HAP-1 (cell line): ENCODE results near the gene OR1F1.

Experiments used
- DNase-seq, 2 experiments: peaks; one replicate each; pipeline ENCODE4 v3.0.0-alpha.2; 2016 to 2020; ENCODE audit warnings: low spot score in 2 of 2
- H3K27me3 ChIP-seq: fragments of 250-450 bp; sonication (Bioruptor Pico); 2 replicates; pipeline ENCODE4 v1.5.1; 2020; ENCODE audit warnings: low read depth, mild to moderate bottlenecking, moderate library complexity
- H3K36me3 ChIP-seq: fragments of 250-450 bp; sonication (Bioruptor Pico); replicated peaks from 2 replicates; pipeline ENCODE4 v1.5.1; 2020; ENCODE audit warnings: mild to moderate bottlenecking
- H3K4me1 ChIP-seq: fragments of 250-450 bp; sonication (Bioruptor Pico); 2 replicates; pipeline ENCODE4 v1.5.1; 2020; ENCODE audit warnings: mild to moderate bottlenecking
- H3K4me3 ChIP-seq: fragments of 250-450 bp; sonication (Bioruptor Pico); 2 replicates; pipeline ENCODE4 v1.5.1; 2020; ENCODE audit warnings: mild to moderate bottlenecking, moderate library complexity
- H3K9me3 ChIP-seq: fragments of 250-450 bp; sonication (Bioruptor Pico); 2 replicates; pipeline ENCODE4 v1.5.1; 2020; ENCODE audit warnings: mild to moderate bottlenecking, moderate library complexity
- in situ Hi-C: fragments of 300-500 bp; cut with MboI; formaldehyde crosslinking; loops from 3 replicates; pipeline ENCODE4 v1.14.3; 2020; ENCODE audit warnings: low sequenced_read_pairs, inconsistent platforms, mixed read lengths

Gene OR1F1

DNA sequence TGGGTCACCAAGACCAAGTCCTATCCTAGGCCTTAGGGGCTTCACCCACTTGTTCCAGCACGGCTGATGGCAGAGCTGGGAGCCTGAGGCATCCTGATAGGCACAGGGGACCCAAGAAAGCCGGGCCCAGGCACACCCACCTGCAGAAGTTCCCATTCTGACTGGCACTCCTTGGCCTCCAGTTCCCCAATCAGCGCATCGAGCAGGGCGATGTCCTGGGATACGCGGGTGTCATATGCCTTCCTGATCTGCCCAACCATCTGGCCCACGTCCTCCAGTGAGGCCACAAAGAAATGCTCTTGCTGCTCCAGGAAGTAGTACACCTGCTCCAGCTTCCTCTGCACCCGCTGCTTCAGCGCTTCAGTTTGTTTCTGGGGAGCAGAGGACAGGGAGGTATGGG, 58.9 kb downstream of the OR1F1 start:
- H3K4me3 ChIP-seq = no peak overlapping the region
- no peaks in the 10 kb centered on the region for H3K36me3 ChIP-seq
- no peaks in the 10 kb centered on the region for H3K27me3 ChIP-seq
- no peaks in the 10 kb centered on the region for H3K4me1 ChIP-seq
- DNase-seq = no peak
- peaks cover 2% of the 10 kb centered on the region; the same call in 1 of the 2 replicates for H3K9me3 ChIP-seq
- in situ Hi-C loops = no loop called here

DNA sequence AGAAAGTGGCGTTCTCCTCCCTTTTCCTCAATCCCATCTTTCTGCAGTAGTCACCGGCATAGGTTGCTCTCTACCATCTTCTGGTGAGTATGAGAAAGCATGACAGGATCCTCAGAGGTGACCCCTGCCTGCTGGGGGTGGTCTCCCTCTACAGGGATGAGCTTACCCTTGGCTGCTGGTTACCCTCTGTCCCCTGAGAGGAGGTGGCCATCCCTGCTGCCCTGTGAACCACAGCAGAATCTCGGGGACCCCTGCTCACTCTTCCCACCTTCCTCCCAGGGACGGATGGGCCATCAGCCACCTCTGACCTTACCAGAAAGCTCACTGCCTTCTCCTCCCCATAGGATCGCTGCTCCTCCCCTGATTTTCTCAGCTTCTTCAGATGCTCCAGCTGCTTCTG, 60.6 kb downstream of the OR1F1 start:
- in situ Hi-C loops = no loop called here
- Histone ChIP-seq H3K9me3 (peaks cover 2% of the 10 kb centered on the region; the same call in 1 of the 2 replicates), H3K27me3 (no peaks in the 10 kb centered on the region), H3K36me3 (no peaks in the 10 kb centered on the region), H3K4me3 (no peak overlapping the region), H3K4me1 (no peaks in the 10 kb centered on the region)
- DNase-seq = no peak

DNA sequence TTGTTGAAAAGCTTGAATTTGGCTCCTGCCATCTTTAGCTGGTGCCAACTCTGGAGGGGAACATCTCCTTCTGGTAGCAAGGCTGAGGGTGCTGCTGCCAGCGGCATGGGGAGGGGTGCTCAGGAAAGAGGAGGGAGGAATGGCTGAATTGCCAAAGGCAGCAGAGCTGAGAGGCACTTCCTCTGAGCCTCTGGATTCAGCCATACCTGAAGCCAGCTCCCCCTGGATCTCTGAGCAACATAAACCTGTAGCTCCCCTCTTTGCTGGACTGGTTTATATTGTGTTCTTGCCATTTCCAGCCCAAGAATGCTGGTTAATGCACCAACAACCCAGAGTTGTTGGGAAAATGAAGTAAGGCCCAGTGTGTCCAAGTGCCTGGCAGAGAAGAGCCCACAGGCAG, 61.0 kb downstream of the OR1F1 start:
- Histone ChIP-seq H3K9me3 (peaks cover 2% of the 10 kb centered on the region; the same call in 1 of the 2 replicates), H3K4me3 (no peak overlapping the region), H3K4me1 (no peaks in the 10 kb centered on the region), H3K36me3 (no peaks in the 10 kb centered on the region), H3K27me3 (no peaks in the 10 kb centered on the region)
- in situ Hi-C loops = no loop called here
- DNase-seq = no peak

DNA sequence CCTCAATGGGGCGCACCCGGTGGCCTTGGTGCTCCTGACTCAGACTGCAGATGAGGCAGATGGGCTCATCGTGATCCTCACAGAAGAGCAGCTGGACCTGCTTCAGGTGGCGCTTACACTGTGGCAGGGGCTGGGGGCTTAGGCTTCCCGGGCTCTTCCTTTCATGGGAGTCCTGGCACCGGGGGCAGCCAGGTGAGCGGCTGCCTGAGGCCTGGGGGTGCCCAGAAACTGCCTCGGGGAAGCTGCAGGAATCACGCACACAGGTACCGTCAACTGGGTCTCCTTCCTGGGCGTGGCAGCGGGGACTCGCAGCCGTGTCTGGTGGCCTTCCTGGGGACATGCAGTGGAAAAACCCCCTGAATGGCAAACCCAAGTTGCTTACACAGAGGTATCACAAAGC, 61.4 kb downstream of the OR1F1 start:
- H3K4me3 ChIP-seq = no peak overlapping the region
- H3K36me3 ChIP-seq = no peaks in the 10 kb centered on the region
- H3K9me3 ChIP-seq = no peaks in the 10 kb centered on the region
- no peak for DNase-seq
- H3K4me1 ChIP-seq = no peaks in the 10 kb centered on the region
- no peaks in the 10 kb centered on the region for H3K27me3 ChIP-seq
- in situ Hi-C loops = no loop called here

DNA sequence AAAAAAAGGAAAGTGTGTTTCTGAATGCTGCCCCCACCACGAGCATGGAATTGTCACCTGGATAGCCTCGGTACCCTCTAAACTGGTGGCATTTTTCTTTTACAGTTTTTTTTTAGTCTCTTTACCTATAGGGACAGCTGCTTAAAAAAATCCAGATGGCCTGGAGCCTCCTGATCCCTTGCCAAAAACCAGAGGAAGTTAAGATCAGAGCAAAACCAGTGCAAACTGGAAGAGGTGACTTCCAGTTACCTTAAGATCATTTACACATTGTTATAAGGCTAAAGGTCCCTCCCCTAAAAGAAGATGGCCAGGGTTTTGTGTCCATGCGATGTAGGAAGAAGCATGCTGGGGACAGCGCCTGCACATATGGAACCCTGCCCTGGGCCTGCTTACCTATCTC, 65.0 kb downstream of the OR1F1 start:
- Histone ChIP-seq H3K4me3 (no peak overlapping the region), H3K36me3 (no peaks in the 10 kb centered on the region), H3K27me3 (peaks cover 4% of the 10 kb centered on the region; the same call in 1 of the 2 replicates), H3K9me3 (0 out of 2 replicates have a peak, but pooled peaks cover 2% of the 10 kb centered on the region), H3K4me1 (no peaks in the 10 kb centered on the region)
- no peak for DNase-seq
- in situ Hi-C loops = no loop called here

DNA sequence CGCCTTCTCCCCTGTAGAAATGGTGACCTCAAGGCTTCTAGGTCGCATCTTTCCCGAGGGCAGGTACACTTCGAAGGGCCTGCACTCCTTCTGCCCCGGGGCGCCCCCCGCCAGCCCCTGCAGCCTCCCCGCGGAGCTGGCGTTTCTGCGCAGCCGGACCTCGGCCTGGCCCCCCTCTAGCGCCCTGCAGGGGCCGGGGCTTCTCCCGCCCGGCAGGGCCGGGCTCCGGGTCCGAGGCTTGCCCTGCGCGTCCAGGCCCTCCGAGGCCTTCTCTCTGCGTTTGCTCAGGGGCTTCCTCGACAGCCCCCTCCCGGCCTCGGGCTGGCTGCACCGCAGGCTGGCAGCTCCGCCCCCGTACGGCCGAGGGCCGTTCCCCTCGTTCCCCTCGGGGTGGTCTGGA, 66.3 kb downstream of the OR1F1 start:
- Histone ChIP-seq H3K9me3 (0 out of 2 replicates have a peak, but pooled peaks cover 2% of the 10 kb centered on the region), H3K4me1 (no peaks in the 10 kb centered on the region), H3K36me3 (no peaks in the 10 kb centered on the region), H3K27me3 (peaks cover 4% of the 10 kb centered on the region; the same call in 1 of the 2 replicates), H3K4me3 (no peak overlapping the region)
- no peak for DNase-seq
- in situ Hi-C loops = no loop called here
